Adrenal gland (tissue), 12 donors: ENCODE data around the gene ARHGAP26. TPM values are rescaled to one million over a fixed set of nuclear protein-coding genes. Genes with fewer than 3 reads are reported as not detected.

Experiments
- DNase-seq, 7 donors: peaks; one replicate each; pipeline ENCODE4 v3.0.0-alpha.2; 2019 to 2020
- H3K27ac ChIP-seq, 5 donors: fragments of 200-600 bp; sonication (generic) in 4 of 5; 1 replicate in 3 of 5; 2 replicates in 2 of 5; pipeline versions ENCODE4 v1.5.1 to v1.8.0; 2016 to 2020; ENCODE audit warnings: mild to moderate bottlenecking in 1 of 5
- H3K27me3 ChIP-seq: fragments of 200-600 bp; 2 replicates; pipeline ENCODE4 v1.8.0; 2021
- H3K36me3 ChIP-seq, 2 donors: fragments of 200-600 bp; replicated peaks in 1 of 2; 1 replicate in 1 of 2; 2 replicates in 1 of 2; pipeline versions ENCODE4 v1.5.1 to v1.8.0; 2018 to 2022
- H3K4me1 ChIP-seq, 2 donors: fragments of 200-600 bp; replicated peaks in 1 of 2; 1 replicate in 1 of 2; 2 replicates in 1 of 2; pipeline versions ENCODE4 v1.5.1 to v1.8.0; 2018 to 2021
- H3K4me3 ChIP-seq, 4 donors: fragments of 200-600 bp; sonication (generic) in 3 of 4; one replicate each; pipeline ENCODE4 v1.5.1; 2016 to 2018
- H3K9me3 ChIP-seq, 3 donors: fragments of 200-600 bp; sonication (generic) in 1 of 3; replicated peaks in 1 of 3; 1 replicate in 2 of 3; 2 replicates in 1 of 3; pipeline versions ENCODE4 v1.5.1 to v1.8.0; 2016 to 2021
- CTCF ChIP-seq, 6 experiments: fragments of 450-650 bp in 4 of 6; fragments of 200-600 bp in 2 of 6; sonication (generic) in 1 of 6; IDR thresholded peaks; 1 replicate in 5 of 6; 2 replicates in 1 of 6; pipeline versions ENCODE4 v1.5.1 to v1.8.0; 2016 to 2021; ENCODE audit warnings: antibody characterized with exemption in 6 of 6, mild to moderate bottlenecking in 2 of 6, moderate library complexity in 1 of 6
- POLR2A ChIP-seq, 2 donors: fragments of 450-650 bp; IDR thresholded peaks; one replicate each; pipeline ENCODE4 v1.6.1; 2017; ENCODE audit warnings: antibody characterized with exemption in 2 of 2, mild to moderate bottlenecking in 2 of 2, moderate library complexity in 1 of 2
- WGBS, 4 donors: extraction: QIAGEN DNeasy Blood & Tissue Kit in 2 of 4; methylation state at CpG; one replicate each; pipeline versions ENCODE4 v1.1.5 to v1.1.7; 2013 to 2017; 5-methylcytosine and 5-hydroxymethylcytosine counted together
- intact Hi-C, 2 donors: fragments of 100-400 bp; cut with DNase I; formaldehyde crosslinking; loops; one replicate each; pipeline versions ENCODE4 v1.14.1 to v1.15.0; 2022 to 2023
- polyA plus RNA-seq, 3 donors: library from polyadenylated mRNA; stranded (reverse); fragments of 200-250 nt in 2 of 3; fragments of 350-450 nt in 1 of 3; fragmentation: Illumina TruSeq in 1 of 3; extraction: RNeasy Lipid Tissue Mini Kit (QIAGEN cat#74804) in 1 of 3; gene quantifications; one replicate each; pipeline ENCODE4 v1.2.3, GENCODE V29; 2013 to 2014
- total RNA-seq, 9 donors: library from RNA; depleted of rRNA in 4 of 9; stranded (reverse); fragments of >200 nt in 4 of 9; fragments of 120-200 nt in 1 of 9; fragmentation: NEBNext Ultra II Directional in 1 of 9; extraction: Animal tissue kit (Norgen Biotek cat#: 25700) in 1 of 9; gene quantifications; one replicate each; pipeline versions ENCODE4 v1.1.0 to v1.2.4, GENCODE V29; 2013 to 2023
- donor health status: healthy with polysubstance abuse.
- donor health status: Bipolar disorder and iron deficiency.
- donor health status: DM: yes; HTN: yes; CAD: no.
- donor health status: DM: no; HTN: no; CAD: no.
- donor health status: DM: no; HTN: no; CAD: no.
- donor health status: DM: yes; HTN: yes; CAD: no.

ARHGAP26 gene
- total and polyA plus RNA-seq, 12 donors, result 3.0 to 21.7 (median 10.8) TPM

- TF ChIP-seq CTCF (IDR thresholded peaks at IDR 0.05) (no peak), POLR2A (IDR thresholded peaks at IDR 0.05) (no peak)
- 60 to 97% (median 81%) methylated on average over 2 of the region's 2 CpGs for WGBS, 4 donors
- H3K9me3 ChIP-seq, result no peaks in the 10 kb centered on the region
- H3K27ac ChIP-seq, result no peak overlapping the region
- intact Hi-C loops, result no loop called here
- H3K27me3 ChIP-seq, result no peaks in the 10 kb centered on the region
- peaks cover 0 to 10% of the 10 kb centered on the region in 2 donors for H3K4me1 ChIP-seq
- H3K36me3 ChIP-seq, result no peaks in the 10 kb centered on the region
- DNase-seq, result no peak
- no peak overlapping the region for H3K4me3 ChIP-seq
Observed at GRCh38 chr5:143244990-143245389, 474.8 kb downstream of the ARHGAP26 start.

GRCh38 chr5:143245929-143246561, 475.9 kb downstream of the ARHGAP26 start:
- DNase-seq, result peak in 5 of 7 donors; percentile 15 to 63 (median 31)
- Histone ChIP-seq H3K4me3 (no peak overlapping the region), H3K36me3 (no peaks in the 10 kb centered on the region), H3K27ac (no peak overlapping the region), H3K4me1 (peaks cover 0 to 10% of the 10 kb centered on the region in 2 donors), H3K9me3 (no peaks in the 10 kb centered on the region), H3K27me3 (no peaks in the 10 kb centered on the region)
- intact Hi-C loops, result no loop called here
- WGBS, 4 donors, result 73 to 80% (median 76%) methylated on average over 11 of the region's 11 CpGs
- TF ChIP-seq POLR2A (IDR thresholded peaks at IDR 0.05), result no peak
- TF ChIP-seq CTCF (IDR thresholded peaks at IDR 0.05), result no peak

GRCh38 chr5:143247134-143247815, 477.1 kb downstream of the ARHGAP26 start:
- H3K9me3 ChIP-seq, result no peaks in the 10 kb centered on the region
- intact Hi-C loops, result no loop called here
- H3K27me3 ChIP-seq, result no peaks in the 10 kb centered on the region
- H3K4me3 ChIP-seq, result no peak overlapping the region
- WGBS, 4 donors, result 74 to 94% (median 81%) methylated on average over 1 of the region's 1 CpG
- H3K27ac ChIP-seq, result no peak overlapping the region
- TF ChIP-seq CTCF (IDR thresholded peaks at IDR 0.05), result no peak
- H3K36me3 ChIP-seq, result no peaks in the 10 kb centered on the region
- H3K4me1 ChIP-seq, result peaks cover 0 to 10% of the 10 kb centered on the region in 2 donors
- no peak for DNase-seq

GRCh38 chr5:143248391-143248790, 478.2 kb downstream of the ARHGAP26 start:
- H3K27ac ChIP-seq, result no peak overlapping the region
- H3K27me3 ChIP-seq, result no peaks in the 10 kb centered on the region
- no peak overlapping the region for H3K4me3 ChIP-seq
- no peak for TF ChIP-seq POLR2A (IDR thresholded peaks at IDR 0.05)
- no peak for TF ChIP-seq CTCF (IDR thresholded peaks at IDR 0.05)
- no peaks in the 10 kb centered on the region for H3K9me3 ChIP-seq
- intact Hi-C loops, result no loop called here
- H3K36me3 ChIP-seq, result no peaks in the 10 kb centered on the region
- DNase-seq, result no peak
- 63 to 75% (median 71%) methylated on average over 3 of the region's 3 CpGs for WGBS, 4 donors
- H3K4me1 ChIP-seq, result peaks cover 0 to 10% of the 10 kb centered on the region in 2 donors
